ENCODE results near the gene NKIRAS1. TPM values are rescaled to one million over a fixed set of nuclear protein-coding genes. Genes with fewer than 3 reads are reported as not detected.

NKIRAS1 gene
- total and polyA plus RNA-seq, 2 experiments from 2014 or later, result 9.2 to 9.7 TPM

DNA sequence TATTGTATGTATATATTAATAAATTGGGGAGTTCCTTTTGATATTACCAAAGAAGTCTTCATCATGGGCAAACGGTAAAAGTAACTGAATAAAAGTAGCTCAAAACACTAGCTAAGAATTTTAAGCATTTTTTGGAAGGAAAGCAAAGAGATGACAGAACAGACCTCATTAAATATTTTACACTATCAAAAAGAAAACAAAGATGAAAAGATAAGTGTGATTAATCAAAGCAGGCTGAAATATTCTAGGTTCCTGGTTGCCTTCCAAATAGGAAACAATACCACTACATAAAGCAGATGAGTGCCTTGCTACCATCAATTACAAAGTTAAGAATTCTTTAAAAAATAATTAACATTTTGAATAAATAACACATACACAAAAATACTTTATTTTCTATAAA is 3.6 kb downstream of the NKIRAS1 start:
- Histone ChIP-seq H3K4me3 (no peak overlapping the region), H3F3A (replicated peaks; ENCODE audit: low read depth) (peaks cover 6% of the 10 kb centered on the region), H2AFZ (no peak overlapping the region), H3K36me3 (ENCODE audit: insufficient read depth) (peaks cover 10% of the 10 kb centered on the region), H3K79me2 (replicated peaks; ENCODE audit: insufficient read depth) (peaks cover 70% of the 10 kb centered on the region), H3K4me1 (ENCODE audit: insufficient read depth) (peaks cover 11% of the 10 kb centered on the region), H3K4me2 (no peak overlapping the region), H3K9me2 (ENCODE audit: insufficient read depth) (no peaks in the 10 kb centered on the region), H3K27me3 (ENCODE audit: insufficient read depth) (peaks cover 10% of the 10 kb centered on the region), H3K27ac (ENCODE audit: low read depth) (no peak overlapping the region), H4K20me1 (replicated peaks; ENCODE audit: insufficient read depth) (peaks cover 5% of the 10 kb centered on the region; the same call in 1 of the 2 replicates)
- H3K27me3 Mint-ChIP-seq (ENCODE audit: insufficient read depth, low read depth, poor library complexity), result peaks cover 18% of the 10 kb centered on the region
- H3K27ac Mint-ChIP-seq, result no peak overlapping the region
- H3K4me1 Mint-ChIP-seq, result peaks cover 12% of the 10 kb centered on the region
- ATAC-seq (no peak), DNase-seq (ENCODE audit: low spot score) (no peak)
- no peaks in the 10 kb centered on the region for H3K9me3 Mint-ChIP-seq
- no peak overlapping the region for H3K4me3 Mint-ChIP-seq
- peaks cover 26% of the 10 kb centered on the region for H3K36me3 Mint-ChIP-seq (ENCODE audit: low read depth)
- no peak for TF ChIP-seq JUNB (IDR thresholded peaks at IDR 0.05; ENCODE audit: unreplicated experiment)
- TF ChIP-seq ZNF114 (CRISPR knock-in tag; IDR thresholded peaks at IDR 0.05), result no peak
- TF ChIP-seq, protein P1, sequence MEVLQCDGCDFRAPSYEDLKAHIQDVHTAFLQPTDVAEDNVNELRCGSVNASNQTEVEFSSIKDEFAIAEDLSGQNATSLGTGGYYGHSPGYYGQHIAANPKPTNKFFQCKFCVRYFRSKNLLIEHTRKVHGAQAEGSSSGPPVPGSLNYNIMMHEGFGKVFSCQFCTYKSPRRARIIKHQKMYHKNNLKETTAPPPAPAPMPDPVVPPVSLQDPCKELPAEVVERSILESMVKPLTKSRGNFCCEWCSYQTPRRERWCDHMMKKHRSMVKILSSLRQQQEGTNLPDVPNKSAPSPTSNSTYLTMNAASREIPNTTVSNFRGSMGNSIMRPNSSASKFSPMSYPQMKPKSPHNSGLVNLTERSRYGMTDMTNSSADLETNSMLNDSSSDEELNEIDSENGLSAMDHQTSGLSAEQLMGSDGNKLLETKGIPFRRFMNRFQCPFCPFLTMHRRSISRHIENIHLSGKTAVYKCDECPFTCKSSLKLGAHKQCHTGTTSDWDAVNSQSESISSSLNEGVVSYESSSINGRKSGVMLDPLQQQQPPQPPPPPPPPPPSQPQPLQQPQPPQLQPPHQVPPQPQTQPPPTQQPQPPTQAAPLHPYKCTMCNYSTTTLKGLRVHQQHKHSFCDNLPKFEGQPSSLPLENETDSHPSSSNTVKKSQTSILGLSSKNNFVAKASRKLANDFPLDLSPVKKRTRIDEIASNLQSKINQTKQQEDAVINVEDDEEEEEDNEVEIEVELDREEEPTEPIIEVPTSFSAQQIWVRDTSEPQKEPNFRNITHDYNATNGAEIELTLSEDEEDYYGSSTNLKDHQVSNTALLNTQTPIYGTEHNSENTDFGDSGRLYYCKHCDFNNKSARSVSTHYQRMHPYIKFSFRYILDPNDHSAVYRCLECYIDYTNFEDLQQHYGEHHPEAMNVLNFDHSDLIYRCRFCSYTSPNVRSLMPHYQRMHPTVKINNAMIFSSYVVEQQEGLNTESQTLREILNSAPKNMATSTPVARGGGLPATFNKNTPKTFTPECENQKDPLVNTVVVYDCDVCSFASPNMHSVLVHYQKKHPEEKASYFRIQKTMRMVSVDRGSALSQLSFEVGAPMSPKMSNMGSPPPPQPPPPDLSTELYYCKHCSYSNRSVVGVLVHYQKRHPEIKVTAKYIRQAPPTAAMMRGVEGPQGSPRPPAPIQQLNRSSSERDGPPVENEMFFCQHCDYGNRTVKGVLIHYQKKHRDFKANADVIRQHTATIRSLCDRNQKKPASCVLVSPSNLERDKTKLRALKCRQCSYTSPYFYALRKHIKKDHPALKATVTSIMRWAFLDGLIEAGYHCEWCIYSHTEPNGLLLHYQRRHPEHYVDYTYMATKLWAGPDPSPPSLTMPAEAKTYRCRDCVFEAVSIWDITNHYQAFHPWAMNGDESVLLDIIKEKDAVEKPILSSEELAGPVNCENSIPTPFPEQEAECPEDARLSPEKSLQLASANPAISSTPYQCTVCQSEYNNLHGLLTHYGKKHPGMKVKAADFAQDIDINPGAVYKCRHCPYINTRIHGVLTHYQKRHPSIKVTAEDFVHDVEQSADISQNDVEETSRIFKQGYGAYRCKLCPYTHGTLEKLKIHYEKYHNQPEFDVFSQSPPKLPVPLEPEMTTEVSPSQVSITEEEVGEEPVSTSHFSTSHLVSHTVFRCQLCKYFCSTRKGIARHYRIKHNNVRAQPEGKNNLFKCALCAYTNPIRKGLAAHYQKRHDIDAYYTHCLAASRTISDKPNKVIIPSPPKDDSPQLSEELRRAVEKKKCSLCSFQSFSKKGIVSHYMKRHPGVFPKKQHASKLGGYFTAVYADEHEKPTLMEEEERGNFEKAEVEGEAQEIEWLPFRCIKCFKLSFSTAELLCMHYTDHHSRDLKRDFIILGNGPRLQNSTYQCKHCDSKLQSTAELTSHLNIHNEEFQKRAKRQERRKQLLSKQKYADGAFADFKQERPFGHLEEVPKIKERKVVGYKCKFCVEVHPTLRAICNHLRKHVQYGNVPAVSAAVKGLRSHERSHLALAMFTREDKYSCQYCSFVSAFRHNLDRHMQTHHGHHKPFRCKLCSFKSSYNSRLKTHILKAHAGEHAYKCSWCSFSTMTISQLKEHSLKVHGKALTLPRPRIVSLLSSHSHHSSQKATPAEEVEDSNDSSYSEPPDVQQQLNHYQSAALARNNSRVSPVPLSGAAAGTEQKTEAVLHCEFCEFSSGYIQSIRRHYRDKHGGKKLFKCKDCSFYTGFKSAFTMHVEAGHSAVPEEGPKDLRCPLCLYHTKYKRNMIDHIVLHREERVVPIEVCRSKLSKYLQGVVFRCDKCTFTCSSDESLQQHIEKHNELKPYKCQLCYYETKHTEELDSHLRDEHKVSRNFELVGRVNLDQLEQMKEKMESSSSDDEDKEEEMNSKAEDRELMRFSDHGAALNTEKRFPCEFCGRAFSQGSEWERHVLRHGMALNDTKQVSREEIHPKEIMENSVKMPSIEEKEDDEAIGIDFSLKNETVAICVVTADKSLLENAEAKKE (CRISPR knock-in tag; IDR thresholded peaks at IDR 0.05), result no peak
- no peak for TF ChIP-seq CREB1 (CRISPR knock-in tag; IDR thresholded peaks at IDR 0.05; ENCODE audit: low read depth)
- TF ChIP-seq EZH2 (IDR thresholded peaks at IDR 0.05; ENCODE audit: low read depth, unreplicated experiment), result no peak
- TF ChIP-seq, protein P2, sequence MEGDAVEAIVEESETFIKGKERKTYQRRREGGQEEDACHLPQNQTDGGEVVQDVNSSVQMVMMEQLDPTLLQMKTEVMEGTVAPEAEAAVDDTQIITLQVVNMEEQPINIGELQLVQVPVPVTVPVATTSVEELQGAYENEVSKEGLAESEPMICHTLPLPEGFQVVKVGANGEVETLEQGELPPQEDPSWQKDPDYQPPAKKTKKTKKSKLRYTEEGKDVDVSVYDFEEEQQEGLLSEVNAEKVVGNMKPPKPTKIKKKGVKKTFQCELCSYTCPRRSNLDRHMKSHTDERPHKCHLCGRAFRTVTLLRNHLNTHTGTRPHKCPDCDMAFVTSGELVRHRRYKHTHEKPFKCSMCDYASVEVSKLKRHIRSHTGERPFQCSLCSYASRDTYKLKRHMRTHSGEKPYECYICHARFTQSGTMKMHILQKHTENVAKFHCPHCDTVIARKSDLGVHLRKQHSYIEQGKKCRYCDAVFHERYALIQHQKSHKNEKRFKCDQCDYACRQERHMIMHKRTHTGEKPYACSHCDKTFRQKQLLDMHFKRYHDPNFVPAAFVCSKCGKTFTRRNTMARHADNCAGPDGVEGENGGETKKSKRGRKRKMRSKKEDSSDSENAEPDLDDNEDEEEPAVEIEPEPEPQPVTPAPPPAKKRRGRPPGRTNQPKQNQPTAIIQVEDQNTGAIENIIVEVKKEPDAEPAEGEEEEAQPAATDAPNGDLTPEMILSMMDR (conservative IDR thresholded peaks at IDR 0.05; ENCODE audit: low read depth in 2 of 2), result no peak
- TF ChIP-seq, protein P3, sequence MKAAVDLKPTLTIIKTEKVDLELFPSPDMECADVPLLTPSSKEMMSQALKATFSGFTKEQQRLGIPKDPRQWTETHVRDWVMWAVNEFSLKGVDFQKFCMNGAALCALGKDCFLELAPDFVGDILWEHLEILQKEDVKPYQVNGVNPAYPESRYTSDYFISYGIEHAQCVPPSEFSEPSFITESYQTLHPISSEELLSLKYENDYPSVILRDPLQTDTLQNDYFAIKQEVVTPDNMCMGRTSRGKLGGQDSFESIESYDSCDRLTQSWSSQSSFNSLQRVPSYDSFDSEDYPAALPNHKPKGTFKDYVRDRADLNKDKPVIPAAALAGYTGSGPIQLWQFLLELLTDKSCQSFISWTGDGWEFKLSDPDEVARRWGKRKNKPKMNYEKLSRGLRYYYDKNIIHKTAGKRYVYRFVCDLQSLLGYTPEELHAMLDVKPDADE (IDR thresholded peaks at IDR 0.05), result no peak
- no peak for TF ChIP-seq POLR2AphosphoS5 (IDR thresholded peaks at IDR 0.05; ENCODE audit: low read depth)
- TF ChIP-seq EZH2phosphoT487 (IDR thresholded peaks at IDR 0.05; ENCODE audit: unreplicated experiment), result no peak
- no peak for TF ChIP-seq ZNF331 (CRISPR knock-in tag; IDR thresholded peaks at IDR 0.05; ENCODE audit: low read depth)
- no peak for TF ChIP-seq NANOG (IDR thresholded peaks at IDR 0.05; ENCODE audit: borderline replicate concordance)
- no peak for TF ChIP-seq STAT1 (IDR thresholded peaks at IDR 0.05; ENCODE audit: unreplicated experiment)
- TF ChIP-seq, protein P4, sequence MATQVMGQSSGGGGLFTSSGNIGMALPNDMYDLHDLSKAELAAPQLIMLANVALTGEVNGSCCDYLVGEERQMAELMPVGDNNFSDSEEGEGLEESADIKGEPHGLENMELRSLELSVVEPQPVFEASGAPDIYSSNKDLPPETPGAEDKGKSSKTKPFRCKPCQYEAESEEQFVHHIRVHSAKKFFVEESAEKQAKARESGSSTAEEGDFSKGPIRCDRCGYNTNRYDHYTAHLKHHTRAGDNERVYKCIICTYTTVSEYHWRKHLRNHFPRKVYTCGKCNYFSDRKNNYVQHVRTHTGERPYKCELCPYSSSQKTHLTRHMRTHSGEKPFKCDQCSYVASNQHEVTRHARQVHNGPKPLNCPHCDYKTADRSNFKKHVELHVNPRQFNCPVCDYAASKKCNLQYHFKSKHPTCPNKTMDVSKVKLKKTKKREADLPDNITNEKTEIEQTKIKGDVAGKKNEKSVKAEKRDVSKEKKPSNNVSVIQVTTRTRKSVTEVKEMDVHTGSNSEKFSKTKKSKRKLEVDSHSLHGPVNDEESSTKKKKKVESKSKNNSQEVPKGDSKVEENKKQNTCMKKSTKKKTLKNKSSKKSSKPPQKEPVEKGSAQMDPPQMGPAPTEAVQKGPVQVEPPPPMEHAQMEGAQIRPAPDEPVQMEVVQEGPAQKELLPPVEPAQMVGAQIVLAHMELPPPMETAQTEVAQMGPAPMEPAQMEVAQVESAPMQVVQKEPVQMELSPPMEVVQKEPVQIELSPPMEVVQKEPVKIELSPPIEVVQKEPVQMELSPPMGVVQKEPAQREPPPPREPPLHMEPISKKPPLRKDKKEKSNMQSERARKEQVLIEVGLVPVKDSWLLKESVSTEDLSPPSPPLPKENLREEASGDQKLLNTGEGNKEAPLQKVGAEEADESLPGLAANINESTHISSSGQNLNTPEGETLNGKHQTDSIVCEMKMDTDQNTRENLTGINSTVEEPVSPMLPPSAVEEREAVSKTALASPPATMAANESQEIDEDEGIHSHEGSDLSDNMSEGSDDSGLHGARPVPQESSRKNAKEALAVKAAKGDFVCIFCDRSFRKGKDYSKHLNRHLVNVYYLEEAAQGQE (IDR thresholded peaks at IDR 0.05; ENCODE audit: unreplicated experiment), result no peak

Data from GM23338 (cell line).